Lung (tissue), 12 donors: ENCODE results near the gene TTF2. TPM values are rescaled to one million over a fixed set of nuclear protein-coding genes. Genes with fewer than 3 reads are reported as not detected.

Source experiments
- ATAC-seq: fragments of 200-7000 bp; cut with Tn5 transposase; one replicate; pipeline ENCODE4 v1.9.1; 2020; ENCODE audit warnings: moderate number of reproducible peaks; ENCODE audit not compliant: insufficient read depth, low FRiP score
- DNase-seq, 3 donors: peaks; one replicate each; pipeline ENCODE4 v3.0.0-alpha.2; 2013 to 2017
- H3K27ac ChIP-seq, 2 donors: one replicate each; pipeline ENCODE4 v1.5.1; 2013; ENCODE audit warnings: mild to moderate bottlenecking in 2 of 2, moderate library complexity in 2 of 2, control low read depth in 1 of 2, inconsistent platforms in 1 of 2, low read depth in 1 of 2, low read length in 1 of 2
- H3K27me3 ChIP-seq, 3 donors: one replicate each; pipeline ENCODE4 v1.5.1; 2013; ENCODE audit warnings: low read length in 2 of 3; ENCODE audit not compliant: control insufficient read depth in 3 of 3, insufficient read depth in 3 of 3
- H3K36me3 ChIP-seq, 4 donors: one replicate each; pipeline ENCODE4 v1.5.1; 2013; ENCODE audit warnings: low read length in 4 of 4, mild to moderate bottlenecking in 1 of 4, moderate library complexity in 1 of 4; ENCODE audit not compliant: control insufficient read depth in 4 of 4, insufficient read depth in 4 of 4
- H3K4me1 ChIP-seq, 5 donors: one replicate each; pipeline ENCODE4 v1.5.1; 2013; ENCODE audit warnings: low read length in 5 of 5, mild to moderate bottlenecking in 2 of 5, moderate library complexity in 1 of 5; ENCODE audit not compliant: control insufficient read depth in 5 of 5, insufficient read depth in 5 of 5
- H3K4me3 ChIP-seq: one replicate; pipeline ENCODE4 v1.5.1; 2013; ENCODE audit warnings: mild to moderate bottlenecking, control low read depth, moderate library complexity
- H3K9ac ChIP-seq, 2 donors: one replicate each; pipeline ENCODE4 v1.5.1; 2013; ENCODE audit warnings: low read length in 2 of 2, control low read depth in 1 of 2; ENCODE audit not compliant: insufficient read depth in 1 of 2
- H3K9me3 ChIP-seq, 4 donors: one replicate each; pipeline ENCODE4 v1.5.1; 2013; ENCODE audit warnings: low read length in 3 of 4, mild to moderate bottlenecking in 1 of 4, moderate library complexity in 1 of 4; ENCODE audit not compliant: control insufficient read depth in 4 of 4, insufficient read depth in 3 of 4
- WGBS, 2 donors: extraction: QIAGEN DNeasy Blood & Tissue Kit; methylation state at CpG; one replicate each; pipeline ENCODE4 v1.1.7; 2013; 5-methylcytosine and 5-hydroxymethylcytosine counted together
- polyA plus RNA-seq, 2 donors: library from polyadenylated mRNA; stranded (reverse); fragments of 200-250 nt; gene quantifications; one replicate each; pipeline ENCODE4 v1.2.1, GENCODE V29; 2013
- total RNA-seq, 2 donors: library from RNA; depleted of rRNA in 1 of 2; stranded (reverse); fragments of >200 nt in 1 of 2; gene quantifications; one replicate each; pipeline ENCODE4 v1.2.1, GENCODE V29; 2014 to 2021
- TF ChIP-seq, protein P1 (sequence below): IDR thresholded peaks from 2 replicates; pipeline ENCODE4 v1.5.1; 2012; ENCODE audit warnings: mild to moderate bottlenecking; ENCODE audit errors: control extremely low read depth, extremely low read depth
- donor health status: control.
- donor health status: control.
- donor health status: Bipolar disorder and iron deficiency.
- donor health status: healthy.
- donor health status: DM: yes; HTN: yes; CAD: no.

The TTF2 gene
- total and polyA plus RNA-seq, 4 donors: 3.9 to 21.0 (median 11.6) TPM

DNA sequence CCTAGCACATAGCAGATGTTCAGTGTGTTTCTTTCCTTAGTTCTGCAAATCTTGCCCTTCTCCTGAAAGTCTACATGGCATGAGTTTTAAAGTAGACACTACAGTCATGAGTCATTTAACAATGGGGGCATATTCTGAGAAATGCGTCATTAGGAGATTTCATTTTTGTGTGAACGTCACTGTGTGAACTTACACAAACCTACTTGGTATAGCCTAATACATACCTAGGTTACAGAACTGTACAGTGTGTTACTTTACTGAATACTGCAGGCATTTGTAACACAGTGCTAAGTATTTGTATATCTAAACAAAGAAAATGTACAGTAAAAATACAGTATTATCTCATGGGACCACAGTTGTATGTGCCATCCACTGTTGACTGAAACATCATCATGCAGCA is 10.0 kb downstream of the TTF2 start:
- no peaks in the 10 kb centered on the region for H3K27me3 ChIP-seq
- peaks cover 0 to 2% (median 0%) of the 10 kb centered on the region in 5 donors for H3K4me1 ChIP-seq
- H3K27ac ChIP-seq: no peak overlapping the region
- ATAC-seq (no peak), DNase-seq (no peak)
- no peak overlapping the region for H3K9ac ChIP-seq
- H3K36me3 ChIP-seq: peaks cover 0 to 2% (median 0%) of the 10 kb centered on the region in 4 donors
- no peaks in the 10 kb centered on the region for H3K9me3 ChIP-seq
- no peak overlapping the region for H3K4me3 ChIP-seq
- 87 to 96% methylated on average over 2 of the region's 2 CpGs for WGBS, 2 donors
- TF ChIP-seq, protein P1, sequence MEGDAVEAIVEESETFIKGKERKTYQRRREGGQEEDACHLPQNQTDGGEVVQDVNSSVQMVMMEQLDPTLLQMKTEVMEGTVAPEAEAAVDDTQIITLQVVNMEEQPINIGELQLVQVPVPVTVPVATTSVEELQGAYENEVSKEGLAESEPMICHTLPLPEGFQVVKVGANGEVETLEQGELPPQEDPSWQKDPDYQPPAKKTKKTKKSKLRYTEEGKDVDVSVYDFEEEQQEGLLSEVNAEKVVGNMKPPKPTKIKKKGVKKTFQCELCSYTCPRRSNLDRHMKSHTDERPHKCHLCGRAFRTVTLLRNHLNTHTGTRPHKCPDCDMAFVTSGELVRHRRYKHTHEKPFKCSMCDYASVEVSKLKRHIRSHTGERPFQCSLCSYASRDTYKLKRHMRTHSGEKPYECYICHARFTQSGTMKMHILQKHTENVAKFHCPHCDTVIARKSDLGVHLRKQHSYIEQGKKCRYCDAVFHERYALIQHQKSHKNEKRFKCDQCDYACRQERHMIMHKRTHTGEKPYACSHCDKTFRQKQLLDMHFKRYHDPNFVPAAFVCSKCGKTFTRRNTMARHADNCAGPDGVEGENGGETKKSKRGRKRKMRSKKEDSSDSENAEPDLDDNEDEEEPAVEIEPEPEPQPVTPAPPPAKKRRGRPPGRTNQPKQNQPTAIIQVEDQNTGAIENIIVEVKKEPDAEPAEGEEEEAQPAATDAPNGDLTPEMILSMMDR: no peak

DNA sequence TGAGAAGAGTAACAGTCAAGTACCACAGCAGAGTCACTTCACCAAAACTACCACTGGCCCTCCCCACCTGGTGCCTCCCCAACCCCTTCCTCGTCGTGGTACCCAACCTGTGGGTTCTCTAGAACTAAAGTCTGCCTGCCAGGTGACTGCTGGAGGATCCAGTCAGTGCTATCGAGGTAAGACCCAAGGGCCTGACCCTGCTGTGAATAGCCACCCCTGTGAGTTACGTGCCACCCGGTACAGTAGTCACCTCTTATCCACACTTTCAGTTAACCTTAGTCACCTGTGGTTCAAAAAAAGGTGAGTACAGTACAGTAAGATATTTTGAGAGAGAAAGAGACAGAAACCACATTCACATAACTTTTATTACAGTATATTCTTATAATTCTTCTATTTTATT is 16.5 kb downstream of the TTF2 start:
- Histone ChIP-seq H3K4me1 (no peaks in the 10 kb centered on the region), H3K4me3 (no peak overlapping the region), H3K36me3 (peaks cover 3 to 23% (median 10%) of the 10 kb centered on the region in 4 donors), H3K9me3 (no peaks in the 10 kb centered on the region), H3K27me3 (no peaks in the 10 kb centered on the region), H3K9ac (no peak overlapping the region), H3K27ac (no peak overlapping the region)
- TF ChIP-seq, protein P1: no peak
- DNase-seq: no peak
- whole genome bisulfite sequencing, 2 donors: 97 to 99% methylated on average over 5 of the region's 5 CpGs
- ATAC-seq: no peak

DNA sequence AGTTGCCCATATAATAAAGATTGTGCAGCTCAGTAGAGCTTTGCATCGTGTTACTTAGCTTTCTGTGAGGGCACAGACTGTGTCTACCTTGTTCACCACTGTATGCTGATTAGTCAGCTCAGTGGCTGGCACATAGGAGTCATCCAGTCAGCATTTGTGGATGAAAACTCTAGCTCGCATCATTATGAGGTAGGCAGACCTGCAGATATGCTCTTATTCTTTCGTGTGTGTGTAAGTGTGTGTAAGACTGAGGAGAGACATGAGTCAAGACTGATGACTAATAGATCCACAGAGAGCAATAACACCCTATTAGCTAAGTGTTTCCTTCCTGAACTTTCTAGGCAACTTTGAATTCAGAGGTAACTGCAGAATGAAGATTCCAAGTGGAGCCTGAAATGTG is 17.1 kb downstream of the TTF2 start:
- no peak overlapping the region for H3K4me3 ChIP-seq
- ATAC-seq (no peak), DNase-seq (no peak)
- H3K36me3 ChIP-seq: peaks cover 3 to 25% (median 13%) of the 10 kb centered on the region in 4 donors
- TF ChIP-seq, protein P1: no peak
- H3K9me3 ChIP-seq: no peaks in the 10 kb centered on the region
- 65 to 66% methylated on average over 3 of the region's 3 CpGs for WGBS, 2 donors
- no peak overlapping the region for H3K27ac ChIP-seq
- H3K4me1 ChIP-seq: no peaks in the 10 kb centered on the region
- no peak overlapping the region for H3K9ac ChIP-seq
- no peaks in the 10 kb centered on the region for H3K27me3 ChIP-seq

DNA sequence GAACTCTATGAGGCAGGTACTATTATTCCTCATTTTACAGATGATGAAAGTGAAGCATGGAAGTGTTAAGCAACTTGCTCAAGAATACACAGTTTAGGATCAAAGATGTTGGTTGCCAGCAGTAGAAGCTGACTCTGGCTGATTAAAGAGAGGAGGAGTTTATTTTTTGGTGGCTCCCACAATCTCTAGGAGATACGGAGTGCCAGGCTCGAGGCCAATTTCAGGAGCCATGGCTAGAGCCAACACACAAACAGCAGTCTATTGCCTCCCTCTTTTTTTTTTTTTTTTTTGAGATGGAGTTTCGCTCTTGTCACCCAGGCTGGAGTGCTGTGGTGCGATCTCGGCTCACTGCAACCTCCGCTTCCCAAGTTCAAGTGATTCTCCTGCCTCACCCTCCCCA is 19.6 kb downstream of the TTF2 start:
- Histone ChIP-seq H3K9me3 (no peaks in the 10 kb centered on the region), H3K36me3 (peaks cover 3 to 25% (median 13%) of the 10 kb centered on the region in 4 donors), H3K4me1 (no peaks in the 10 kb centered on the region), H3K4me3 (no peak overlapping the region), H3K27me3 (no peaks in the 10 kb centered on the region), H3K27ac (no peak overlapping the region), H3K9ac (no peak overlapping the region)
- no peak for ATAC-seq
- TF ChIP-seq, protein P1: no peak
- WGBS, 2 donors: 94 to 98% methylated on average over 6 of the region's 6 CpGs
- DNase-seq: no peak
